NT2/D1 (cell line): ENCODE measurements around the gene USO1.
"Not testable (repeated sequence)": the region's sequence is repeated elsewhere in the genome, so short reads cannot be mapped to it uniquely, and the experiment has no call there.

Experiments
- SUZ12 ChIP-seq: IDR thresholded peaks from 2 replicates; pipeline ENCODE4 v1.6.1; 2011; ENCODE audit not compliant: insufficient read length, insufficient read depth; ENCODE audit errors: extremely low read depth
- YY1 ChIP-seq: IDR thresholded peaks from 2 replicates; pipeline ENCODE4 v1.6.1; 2011; ENCODE audit not compliant: insufficient read length, insufficient read depth
- ZNF274 ChIP-seq: IDR thresholded peaks from 2 replicates; pipeline ENCODE4 v1.6.1; 2011; ENCODE audit warnings: mild to moderate bottlenecking, low read depth, low read length

DNA sequence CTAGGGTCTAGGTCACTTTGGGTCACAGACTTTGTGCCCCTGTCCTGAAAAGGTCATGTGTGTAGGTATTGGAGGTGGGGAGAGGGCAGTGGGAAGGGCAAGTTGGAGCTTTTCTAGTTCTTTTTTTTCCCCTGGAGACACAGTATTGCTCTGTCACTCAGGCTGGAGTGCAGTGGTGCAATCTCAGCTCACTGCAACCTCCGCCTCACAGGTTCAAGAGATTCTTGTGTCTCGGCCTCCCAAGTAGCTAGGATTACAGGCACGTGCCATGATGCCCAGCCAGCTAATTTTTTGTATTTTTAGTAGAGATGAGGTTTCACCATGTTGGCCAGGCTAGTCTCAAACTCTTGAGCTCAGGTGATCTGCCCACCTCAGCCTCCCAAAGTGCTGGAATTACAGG is 8.3 kb upstream of the USO1 start:
- not testable (repeated sequence) for TF ChIP-seq ZNF274, SUZ12, YY1
